ENCODE measurements around the gene EXOC8. TPM values are rescaled to one million over a fixed set of nuclear protein-coding genes. Genes with fewer than 3 reads are reported as not detected.

Gene EXOC8, protein sequence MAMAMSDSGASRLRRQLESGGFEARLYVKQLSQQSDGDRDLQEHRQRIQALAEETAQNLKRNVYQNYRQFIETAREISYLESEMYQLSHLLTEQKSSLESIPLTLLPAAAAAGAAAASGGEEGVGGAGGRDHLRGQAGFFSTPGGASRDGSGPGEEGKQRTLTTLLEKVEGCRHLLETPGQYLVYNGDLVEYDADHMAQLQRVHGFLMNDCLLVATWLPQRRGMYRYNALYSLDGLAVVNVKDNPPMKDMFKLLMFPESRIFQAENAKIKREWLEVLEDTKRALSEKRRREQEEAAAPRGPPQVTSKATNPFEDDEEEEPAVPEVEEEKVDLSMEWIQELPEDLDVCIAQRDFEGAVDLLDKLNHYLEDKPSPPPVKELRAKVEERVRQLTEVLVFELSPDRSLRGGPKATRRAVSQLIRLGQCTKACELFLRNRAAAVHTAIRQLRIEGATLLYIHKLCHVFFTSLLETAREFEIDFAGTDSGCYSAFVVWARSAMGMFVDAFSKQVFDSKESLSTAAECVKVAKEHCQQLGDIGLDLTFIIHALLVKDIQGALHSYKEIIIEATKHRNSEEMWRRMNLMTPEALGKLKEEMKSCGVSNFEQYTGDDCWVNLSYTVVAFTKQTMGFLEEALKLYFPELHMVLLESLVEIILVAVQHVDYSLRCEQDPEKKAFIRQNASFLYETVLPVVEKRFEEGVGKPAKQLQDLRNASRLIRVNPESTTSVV
- 10.8 and 11.0 TPM in 2 replicates for total RNA-seq

DNA sequence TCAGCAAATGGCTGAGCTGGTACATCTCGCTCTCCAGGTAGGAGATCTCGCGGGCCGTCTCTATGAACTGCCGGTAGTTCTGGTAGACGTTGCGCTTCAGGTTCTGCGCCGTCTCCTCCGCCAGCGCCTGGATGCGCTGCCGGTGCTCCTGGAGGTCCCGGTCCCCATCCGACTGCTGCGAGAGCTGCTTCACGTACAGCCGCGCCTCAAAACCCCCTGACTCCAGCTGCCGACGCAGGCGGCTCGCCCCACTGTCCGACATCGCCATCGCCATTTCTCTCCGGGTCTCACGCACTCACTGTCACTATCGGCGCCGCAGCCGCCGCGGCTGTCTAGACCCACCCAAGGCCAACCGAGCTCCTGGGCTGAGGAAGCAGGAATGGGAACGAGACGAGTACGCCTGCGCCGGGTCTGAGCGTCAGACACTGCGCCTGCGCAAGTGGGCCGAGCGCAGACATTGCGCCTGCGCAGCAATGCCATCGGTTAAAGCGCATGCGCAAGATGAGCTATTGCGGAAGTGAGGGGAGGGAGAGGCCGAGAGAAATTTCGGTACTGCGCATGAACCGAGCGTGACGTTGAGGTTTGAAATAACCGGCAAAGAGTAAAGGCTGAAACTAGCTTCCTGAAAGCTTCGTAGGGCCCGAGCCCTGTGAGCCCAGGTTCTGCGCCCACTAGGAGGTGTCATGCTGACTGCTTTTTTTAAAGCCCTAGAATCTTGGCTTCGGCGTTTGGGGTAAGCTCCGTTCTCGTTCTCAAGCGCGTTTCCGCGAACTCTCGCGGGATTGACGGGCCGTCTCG lies at the start of gene EXOC8:
TSS of gene EXOC8 (minus strand) at position 381 of the 798 bp plus-strand sequence. CDS start at position 274, 107 bp downstream.

DNA sequence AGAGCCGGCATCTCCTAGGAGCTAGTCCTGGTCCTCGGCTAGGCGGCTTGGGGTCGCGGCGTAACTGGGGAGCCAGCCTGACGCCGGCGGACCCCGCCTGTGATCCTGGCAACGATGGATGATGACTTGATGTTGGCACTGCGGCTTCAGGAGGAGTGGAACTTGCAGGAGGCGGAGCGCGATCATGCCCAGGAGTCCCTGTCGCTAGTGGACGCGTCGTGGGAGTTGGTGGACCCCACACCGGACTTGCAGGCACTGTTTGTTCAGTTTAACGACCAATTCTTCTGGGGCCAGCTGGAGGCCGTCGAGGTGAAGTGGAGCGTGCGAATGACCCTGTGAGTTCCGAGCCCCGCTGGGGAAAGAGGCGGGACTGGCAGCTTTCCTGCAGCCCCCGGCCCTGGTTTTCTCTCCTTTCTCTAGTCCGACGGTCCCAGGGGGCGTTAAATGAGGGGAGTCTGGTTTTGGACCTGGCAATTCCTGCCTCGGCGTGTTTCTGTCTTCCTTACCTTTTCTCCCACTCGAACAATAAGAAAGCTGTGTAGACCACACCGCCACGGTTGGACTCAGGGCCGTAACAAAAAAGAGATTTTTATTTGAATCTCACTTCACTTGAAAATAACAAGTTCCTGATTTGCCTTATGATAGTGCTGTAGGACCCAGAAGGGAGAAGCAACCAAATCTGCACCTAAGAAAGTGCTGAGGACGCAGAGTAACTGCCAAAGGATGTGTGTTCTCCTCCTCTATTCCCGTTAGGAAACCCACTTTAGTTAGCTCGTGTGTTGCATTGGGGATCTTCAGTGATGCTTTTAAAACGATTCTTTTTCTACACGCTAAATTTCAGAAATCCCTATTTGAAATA lies 847 bp upstream of the EXOC8 start, which contains the start of gene SPRTN:
TSS of gene SPRTN (plus strand) at position 24 of the 859 bp plus-strand sequence. CDS start at position 115, 91 bp downstream.

Other genes with a start within 250 kb of the EXOC8 start
- not detected in 2 replicates for gene TRIM67, start 175.8 kb downstream of the EXOC8 start, total RNA-seq
- 45.0 and 59.6 TPM in 2 replicates for gene GNPAT, start 96.6 kb downstream of the EXOC8 start, total RNA-seq
- gene SPRTN, start 441 bp upstream of the EXOC8 start, total RNA-seq, result 13.5 and 17.1 TPM in 2 replicates
- 47.1 and 53.6 TPM in 2 replicates for gene EGLN1, start 84.4 kb upstream of the EXOC8 start, total RNA-seq
- 23.4 and 26.4 TPM in 2 replicates for gene TSNAX, start 190.8 kb upstream of the EXOC8 start, total RNA-seq